Activated T-cell treated with anti-CD3 and anti-CD28 coated beads for 1 hour (primary cell): ENCODE measurements around the gene GDNF.
"Not testable (repeated sequence)": the region's sequence is repeated elsewhere in the genome, so short reads cannot be mapped to it uniquely, and the experiment has no call there.

Experiments
- DNase-seq: peaks from one replicate; pipeline ENCODE4 v3.0.0-alpha.2; 2020; ENCODE audit warnings: low read depth

GDNF gene

GRCh38 chr5:37815913-37816312, 23.9 kb downstream of the GDNF start:
- DNase-seq = no peak

GRCh38 chr5:37814699-37815098, 25.1 kb downstream of the GDNF start:
- no peak for DNase-seq

- DNase-seq = no peak
Measured at GRCh38 chr5:37812365-37812764, 27.5 kb downstream of the GDNF start.

GRCh38 chr5:37811866-37812265, 28.0 kb downstream of the GDNF start:
- no peak for DNase-seq

GRCh38 chr5:37810311-37810710, 29.5 kb downstream of the GDNF start:
- DNase-seq = no peak

- no peak for DNase-seq
Measured at GRCh38 chr5:37808945-37809344, 30.9 kb downstream of the GDNF start.

- no peak for DNase-seq
Measured at GRCh38 chr5:37807621-37808301, 32.1 kb downstream of the GDNF start.

GRCh38 chr5:37807015-37807414, 32.8 kb downstream of the GDNF start:
- DNase-seq = no peak

GRCh38 chr5:37806476-37806875, 33.4 kb downstream of the GDNF start:
- DNase-seq = no peak

- no peak for DNase-seq
Measured at GRCh38 chr5:37806016-37806415, 33.8 kb downstream of the GDNF start.

GRCh38 chr5:37804401-37804800, 35.4 kb downstream of the GDNF start:
- no peak for DNase-seq

GRCh38 chr5:37803487-37803886, 36.4 kb downstream of the GDNF start:
- DNase-seq = no peak

- DNase-seq = no peak
Measured at GRCh38 chr5:37801521-37801920, 38.3 kb downstream of the GDNF start.

- no peak for DNase-seq
Measured at GRCh38 chr5:37799865-37800421, 39.9 kb downstream of the GDNF start.

GRCh38 chr5:37796435-37796834, 43.4 kb downstream of the GDNF start:
- not testable (repeated sequence) for DNase-seq

- not testable (repeated sequence) for DNase-seq
Measured at GRCh38 chr5:37795292-37795691, 44.5 kb downstream of the GDNF start.

- DNase-seq = no peak
Measured at GRCh38 chr5:37792975-37793631, 46.7 kb downstream of the GDNF start.

- DNase-seq = no peak
Measured at GRCh38 chr5:37791321-37791720, 48.5 kb downstream of the GDNF start.

GRCh38 chr5:37789991-37790390, 49.9 kb downstream of the GDNF start:
- no peak for DNase-seq

- DNase-seq = no peak
Measured at GRCh38 chr5:37787742-37788141, 52.1 kb downstream of the GDNF start.

- DNase-seq = no peak
Measured at GRCh38 chr5:37786862-37787519, 52.9 kb downstream of the GDNF start.

GRCh38 chr5:37786416-37786815, 53.4 kb downstream of the GDNF start:
- DNase-seq = no peak

- DNase-seq = not testable (repeated sequence)
Measured at GRCh38 chr5:37781409-37781808, 58.4 kb downstream of the GDNF start.
